Stimulated activated CD8-positive, alpha-beta memory T cell treated with anti-CD3 and anti-CD28 coated beads, Interleukin-12 subunit alpha, Interleukin-12 subunit beta, amount 100 ng/mL, for 4 hours (primary cell): Measurements from ENCODE around the gene HP.
A peak's percentile ranks its signal among the peaks of the same experiment; 100 is the strongest.
"Not testable (repeated sequence)": the region's sequence is repeated elsewhere in the genome, so short reads cannot be mapped to it uniquely, and the experiment has no call there.

Experiments used
- DNase-seq: peaks from one replicate; pipeline ENCODE4 v3.0.0-alpha.2; 2020; ENCODE audit warnings: low read depth

Gene HP, protein sequence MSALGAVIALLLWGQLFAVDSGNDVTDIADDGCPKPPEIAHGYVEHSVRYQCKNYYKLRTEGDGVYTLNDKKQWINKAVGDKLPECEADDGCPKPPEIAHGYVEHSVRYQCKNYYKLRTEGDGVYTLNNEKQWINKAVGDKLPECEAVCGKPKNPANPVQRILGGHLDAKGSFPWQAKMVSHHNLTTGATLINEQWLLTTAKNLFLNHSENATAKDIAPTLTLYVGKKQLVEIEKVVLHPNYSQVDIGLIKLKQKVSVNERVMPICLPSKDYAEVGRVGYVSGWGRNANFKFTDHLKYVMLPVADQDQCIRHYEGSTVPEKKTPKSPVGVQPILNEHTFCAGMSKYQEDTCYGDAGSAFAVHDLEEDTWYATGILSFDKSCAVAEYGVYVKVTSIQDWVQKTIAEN

DNA sequence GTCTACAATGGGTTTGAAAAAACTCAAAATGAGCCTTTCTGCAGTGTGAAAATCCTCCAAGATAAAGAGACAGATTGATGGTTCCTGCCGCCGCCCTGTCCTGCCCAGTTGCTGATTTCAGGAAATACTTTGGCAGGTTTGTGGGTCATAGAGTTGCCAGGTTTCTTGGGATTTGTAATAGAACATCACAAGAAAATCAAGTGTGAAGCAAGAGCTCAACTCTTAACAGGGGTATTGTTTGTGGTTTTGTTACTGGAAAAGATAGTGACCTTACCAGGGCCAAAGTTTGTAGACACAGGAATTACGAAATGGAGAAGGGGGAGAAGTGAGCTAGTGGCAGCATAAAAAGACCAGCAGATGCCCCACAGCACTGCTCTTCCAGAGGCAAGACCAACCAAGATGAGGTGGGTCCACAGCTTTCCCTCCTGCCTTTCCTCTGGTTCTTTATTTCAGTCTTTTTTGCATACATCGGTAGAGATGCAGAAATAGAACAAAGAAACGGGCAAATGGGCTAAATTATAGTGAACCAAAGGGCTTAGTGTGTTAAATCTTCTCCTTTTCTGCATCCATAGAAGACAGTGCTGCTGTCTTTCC, at the start of gene HP:
HP (plus strand) TSS at position 252 of the 594 bp plus-strand sequence; CDS start at position 400, 148 bp downstream.
- DNase-seq: not testable (repeated sequence)

DNA sequence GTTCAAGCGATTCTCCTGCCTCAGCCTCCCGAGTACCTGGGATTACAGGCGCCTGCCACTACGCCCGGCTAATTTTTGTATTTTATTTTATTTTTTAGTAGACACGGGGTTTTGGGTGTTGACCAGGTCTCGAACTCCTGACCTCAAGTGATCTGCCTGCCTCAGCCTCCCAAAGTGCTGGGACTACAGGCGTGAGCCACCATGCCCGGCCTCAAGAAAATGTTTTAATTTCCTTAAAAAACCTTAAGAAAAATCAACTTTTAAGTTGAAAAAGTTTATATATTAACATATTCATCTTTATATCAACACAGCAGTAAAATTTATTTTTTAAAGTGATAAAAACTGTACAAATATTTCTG, 46.3 kb upstream of the HP start:
- DNase-seq: not testable (repeated sequence)

DNA sequence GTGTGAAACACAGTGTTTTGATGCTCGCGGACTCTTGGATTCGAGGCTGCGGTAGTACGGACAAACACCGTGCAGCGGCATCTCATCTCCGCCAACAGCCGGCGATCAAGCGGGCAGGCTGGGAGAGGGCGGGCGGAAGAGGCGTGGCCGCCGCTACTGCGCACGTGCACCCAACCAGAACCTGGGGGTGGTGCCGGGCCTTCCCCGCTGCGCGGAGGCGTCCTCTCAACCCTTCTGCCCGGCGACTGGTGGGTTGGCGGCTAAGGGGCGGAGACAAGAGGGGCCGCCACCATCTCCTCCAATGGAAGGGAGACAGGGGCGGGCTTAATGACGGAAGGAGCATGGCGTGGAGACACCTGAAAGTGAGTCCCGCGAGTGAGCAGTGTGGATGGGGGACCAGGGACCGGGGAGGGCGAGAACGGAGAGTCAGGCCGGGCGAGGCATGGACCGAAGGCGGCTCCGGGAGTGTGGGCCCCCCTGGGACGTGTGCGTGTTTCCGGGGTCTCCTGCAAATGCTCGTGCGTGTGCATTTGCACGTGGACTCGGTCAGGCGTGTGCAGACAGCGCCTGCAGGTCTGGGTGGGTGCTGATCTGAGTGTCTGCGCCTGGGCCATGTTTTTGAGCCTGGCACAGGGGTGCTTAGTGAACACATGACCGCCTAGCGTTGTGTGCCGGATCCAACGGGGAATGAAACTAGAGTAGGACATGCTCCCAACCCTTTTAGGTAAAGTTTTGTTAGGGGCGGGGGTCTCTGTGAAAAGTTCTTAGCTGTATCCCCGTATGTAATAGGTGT, 45.7 kb upstream of the HP start, which contains the start of gene DHODH:
DHODH (plus strand) TSS at position 321 of the 793 bp plus-strand sequence; CDS start at position 342, 21 bp downstream.
- peak; percentile 96 for DNase-seq

DNA sequence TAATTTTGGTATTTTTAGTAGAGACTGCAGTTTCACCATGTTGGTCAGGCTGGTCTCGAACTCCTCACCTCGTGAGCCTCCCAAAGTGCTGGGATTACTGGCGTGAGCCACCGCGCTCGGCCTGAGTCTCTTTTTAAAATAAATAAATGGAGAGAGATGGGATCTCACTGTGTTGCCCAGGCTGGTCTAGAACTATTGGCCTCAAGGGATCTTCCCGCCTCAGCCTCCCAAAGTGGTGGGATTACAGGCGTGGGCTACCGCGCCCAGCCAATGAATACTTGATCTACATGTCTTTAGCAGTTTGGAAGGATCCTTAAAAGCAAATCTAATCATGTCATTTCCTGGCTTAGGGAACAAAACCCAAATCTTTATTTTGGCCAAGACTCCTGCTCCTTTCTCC, 44.5 kb upstream of the HP start:
- no peak for DNase-seq

DNA sequence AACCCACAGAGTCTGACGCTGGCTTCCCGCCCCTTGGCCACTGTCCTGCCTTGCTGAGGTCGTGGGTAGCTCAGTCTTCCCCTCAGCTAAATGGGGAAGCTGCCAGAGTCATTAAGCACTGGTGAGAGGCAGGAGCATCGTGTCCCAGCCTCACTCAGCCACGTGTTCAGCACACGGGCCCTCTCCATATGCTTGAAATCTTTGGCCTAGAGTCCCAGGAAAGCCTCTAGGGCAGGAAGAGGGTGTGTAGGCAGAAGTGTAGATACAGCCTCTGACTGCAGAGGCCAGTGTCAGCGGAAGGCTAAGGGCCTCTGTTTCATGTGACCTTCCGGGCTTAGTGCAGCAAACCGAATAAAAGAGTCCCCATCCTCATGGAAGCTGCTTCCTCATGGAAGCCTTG, 41.7 kb upstream of the HP start:
- DNase-seq: no peak

DNA sequence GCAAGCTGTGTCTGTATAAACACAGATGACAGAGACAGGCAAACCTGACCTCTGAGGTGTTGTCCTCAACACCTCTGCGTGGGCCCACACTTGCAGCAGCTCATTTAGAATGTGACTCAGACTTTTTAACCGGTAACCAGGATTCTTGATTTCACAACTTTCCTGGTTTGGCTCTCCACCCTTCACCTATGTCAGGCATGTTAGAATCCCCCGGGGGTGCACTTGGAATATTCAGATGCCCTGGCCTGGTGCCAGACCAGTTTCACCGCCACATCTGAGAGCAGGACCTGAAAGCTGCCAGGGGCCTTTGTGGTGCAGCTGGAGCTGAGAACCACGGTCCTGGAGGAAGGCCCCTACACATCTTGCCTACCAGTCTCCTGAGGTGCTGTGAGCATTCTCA, 40.9 kb upstream of the HP start:
- DNase-seq: no peak

DNA sequence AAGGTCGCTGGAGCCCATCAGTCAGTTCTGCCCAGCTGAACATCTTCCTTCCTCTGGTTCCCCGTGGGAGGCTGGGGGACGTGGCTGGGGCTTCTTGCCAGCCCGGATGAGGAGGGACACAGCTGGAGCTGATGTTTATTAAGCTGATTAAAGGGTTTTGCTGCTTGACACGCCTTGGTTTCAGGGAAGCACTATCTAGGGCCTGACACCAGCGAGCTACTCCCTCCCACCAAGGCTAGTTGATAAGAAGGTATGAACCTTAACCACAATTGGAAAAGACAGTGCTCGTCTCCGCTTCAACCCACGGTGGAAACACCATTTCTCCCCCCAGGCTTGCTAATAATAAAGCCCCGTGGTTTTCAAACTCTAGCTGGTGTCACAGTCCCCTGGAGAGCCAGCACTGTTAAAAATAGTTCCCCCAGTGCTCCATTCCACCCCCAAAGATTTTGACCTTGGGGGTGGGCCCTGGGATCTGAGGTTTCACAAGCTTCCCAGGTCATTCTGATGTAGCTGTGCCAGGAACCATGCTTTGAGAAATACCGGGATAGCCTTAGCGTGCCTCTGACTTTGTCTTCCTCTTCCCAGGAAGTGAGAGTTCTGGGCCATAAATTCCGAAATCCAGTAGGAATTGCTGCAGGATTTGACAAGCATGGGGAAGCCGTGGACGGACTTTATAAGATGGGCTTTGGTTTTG, 40.3 kb upstream of the HP start:
- DNase-seq: no peak

DNA sequence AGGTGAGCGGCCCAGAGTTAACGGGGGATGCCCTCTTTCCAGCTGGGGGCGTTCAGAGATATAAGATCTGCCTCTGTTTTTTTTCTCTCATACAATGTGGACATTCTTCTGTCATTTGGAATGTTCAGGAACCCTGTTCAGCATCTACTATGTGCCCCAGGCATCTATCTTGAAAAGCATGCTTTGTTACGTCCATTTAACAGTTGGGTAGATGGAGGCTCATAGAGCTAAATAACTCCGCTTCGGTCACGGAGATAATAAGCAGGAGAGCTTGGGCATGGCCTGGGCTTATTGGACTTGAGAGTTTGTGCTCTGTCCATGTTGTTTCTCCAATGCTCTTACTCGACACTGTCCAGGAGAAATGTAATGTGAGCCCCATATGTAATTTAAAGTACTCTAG, 39.6 kb upstream of the HP start:
- DNase-seq: no peak

DNA sequence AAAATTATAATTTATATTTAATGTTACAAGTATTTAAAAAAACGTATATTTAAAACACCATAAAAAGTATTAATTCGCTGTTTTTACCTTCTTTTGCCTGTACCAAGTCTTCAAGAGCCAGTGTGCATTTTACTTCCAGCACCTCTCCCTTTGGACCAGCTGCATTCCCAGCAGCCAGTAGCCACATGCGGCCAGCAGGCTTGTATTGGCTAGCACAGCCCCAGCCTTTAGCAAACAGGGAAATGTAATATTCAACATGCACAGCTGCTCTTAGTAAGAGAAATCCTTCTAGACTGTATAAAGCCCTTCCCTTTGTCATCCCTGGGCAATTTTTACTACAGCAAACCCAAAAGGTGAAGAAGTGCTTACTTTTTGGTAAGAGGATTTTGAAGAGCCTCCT, 39.2 kb upstream of the HP start:
- no peak for DNase-seq

DNA sequence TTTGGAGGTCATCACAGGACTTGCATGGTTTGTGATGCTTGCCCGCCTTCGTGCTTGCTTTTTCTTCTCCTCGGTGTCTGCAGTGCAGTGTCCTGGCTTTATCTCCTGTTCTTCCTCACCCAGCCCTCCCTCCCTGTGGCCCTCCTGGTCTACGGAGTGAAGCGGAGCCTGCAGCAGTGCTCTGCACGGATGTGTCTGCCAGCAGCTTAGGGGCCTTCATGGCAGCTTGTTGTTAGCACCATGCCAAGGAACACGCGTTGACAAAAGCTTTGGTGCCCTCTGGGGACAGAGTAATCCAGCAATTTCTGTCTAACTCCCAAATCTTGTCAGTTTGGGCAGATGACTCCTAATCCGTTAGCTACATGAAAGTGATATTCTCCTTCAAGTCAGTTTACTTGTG, 35.8 kb upstream of the HP start:
- no peak for DNase-seq

DNA sequence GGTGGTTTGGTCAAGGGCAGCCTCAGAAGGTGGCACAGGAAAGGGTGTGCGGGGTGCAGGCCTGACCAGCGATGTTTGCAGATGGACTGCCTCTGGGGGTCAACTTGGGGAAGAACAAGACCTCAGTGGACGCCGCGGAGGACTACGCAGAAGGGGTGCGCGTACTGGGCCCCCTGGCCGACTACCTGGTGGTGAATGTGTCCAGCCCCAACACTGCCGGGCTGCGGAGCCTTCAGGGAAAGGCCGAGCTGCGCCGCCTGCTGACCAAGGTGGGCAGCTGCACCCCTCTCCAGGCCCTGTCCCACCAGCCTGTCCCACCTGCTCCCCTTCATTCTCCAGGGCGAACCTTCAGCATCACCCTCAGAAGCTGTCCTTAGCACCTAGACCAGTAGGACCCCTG, 33.3 kb upstream of the HP start:
- no peak for DNase-seq

DNA sequence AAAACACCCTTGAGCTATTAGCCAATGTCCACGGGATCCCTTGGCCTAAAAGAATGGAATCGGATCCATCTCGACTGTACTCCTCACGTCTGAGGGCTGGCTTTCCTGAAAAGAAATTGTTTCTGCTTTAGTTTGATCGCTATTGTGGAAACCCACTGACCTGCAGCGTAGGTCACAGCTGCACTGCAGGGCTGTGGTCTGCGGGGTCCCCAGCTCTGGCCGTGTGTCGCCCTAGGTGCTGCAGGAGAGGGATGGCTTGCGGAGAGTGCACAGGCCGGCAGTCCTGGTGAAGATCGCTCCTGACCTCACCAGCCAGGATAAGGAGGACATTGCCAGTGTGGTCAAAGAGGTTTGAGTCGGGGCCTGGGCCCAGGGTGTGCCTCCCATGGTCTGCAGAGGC, 32.2 kb upstream of the HP start:
- DNase-seq: no peak

DNA sequence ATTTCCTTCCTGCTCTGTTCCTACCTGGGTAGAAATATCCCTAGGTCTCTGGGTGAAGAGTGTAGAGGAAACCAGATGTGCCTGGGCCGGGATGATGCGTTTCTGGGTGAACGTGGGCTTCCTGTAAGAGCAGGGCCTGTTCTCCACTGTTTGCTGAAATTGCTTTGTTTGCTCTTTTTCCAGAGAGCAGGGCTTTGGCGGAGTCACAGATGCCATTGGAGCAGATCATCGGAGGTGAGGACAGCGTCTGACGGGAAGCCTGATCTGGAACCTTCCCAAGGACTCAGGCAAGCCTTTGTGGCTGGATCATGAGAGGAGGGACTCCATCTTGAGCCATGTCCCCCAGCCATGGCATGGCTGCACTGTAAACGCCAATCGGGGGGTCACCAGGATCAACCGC, 30.3 kb upstream of the HP start:
- no peak for DNase-seq

DNA sequence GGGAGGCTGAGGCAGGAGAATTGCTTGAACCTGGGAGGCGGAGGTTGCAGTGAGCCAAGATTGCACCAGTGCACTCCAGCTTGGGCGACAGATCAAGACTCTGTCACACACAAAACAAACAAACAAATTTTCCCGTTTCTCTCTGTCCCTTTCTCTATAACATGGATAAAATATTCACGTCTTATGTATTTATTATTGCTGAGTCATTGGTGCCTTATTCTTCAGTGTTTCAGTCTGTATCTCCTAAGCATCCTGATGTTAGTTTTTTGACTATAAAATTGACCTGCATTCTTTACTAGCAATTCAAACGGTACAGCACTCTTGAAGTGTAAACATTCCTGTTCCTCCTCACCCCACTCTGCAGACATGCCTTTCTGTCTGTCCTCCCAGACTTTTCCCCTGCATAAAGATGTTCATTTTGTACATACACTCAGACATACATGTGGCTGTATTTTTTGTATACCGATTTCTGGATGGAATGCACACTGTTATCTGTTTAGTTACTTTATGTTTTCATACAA, 29.4 kb upstream of the HP start:
- no peak for DNase-seq

DNA sequence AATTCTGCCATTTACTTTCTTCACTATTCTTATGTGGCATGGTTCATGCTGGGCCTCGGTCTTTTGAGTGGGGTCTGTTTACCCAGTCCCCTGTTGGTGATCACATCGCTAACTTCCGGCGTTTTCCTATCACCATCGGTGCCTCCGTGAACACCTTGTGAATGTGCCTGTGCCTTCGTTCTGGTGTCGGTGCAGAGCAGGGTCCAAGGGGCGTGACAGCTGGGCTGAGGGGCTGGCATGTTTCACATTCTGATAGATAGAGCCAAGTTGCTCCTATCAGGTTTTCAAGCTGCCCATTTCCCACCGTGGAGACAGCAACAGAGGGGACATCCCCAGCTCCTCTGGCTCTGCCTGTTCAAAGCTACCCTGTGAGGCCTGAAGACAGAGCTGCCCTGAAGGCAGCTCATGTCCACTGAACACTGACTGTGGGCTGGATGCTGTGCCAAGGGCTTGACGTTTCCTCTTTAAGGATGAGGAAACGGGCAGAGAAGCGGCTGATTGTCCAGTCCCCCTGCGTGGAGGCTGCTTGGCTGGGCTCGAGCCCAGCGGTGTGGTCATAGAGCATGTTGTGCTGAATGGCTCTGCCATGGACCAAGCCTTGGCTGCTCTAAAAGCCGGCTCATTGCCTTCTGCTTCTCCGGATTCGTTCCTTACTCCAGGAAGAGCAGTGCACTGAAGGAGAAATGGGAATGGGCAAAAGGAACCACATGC, 28.7 kb upstream of the HP start:
- DNase-seq: no peak

DNA sequence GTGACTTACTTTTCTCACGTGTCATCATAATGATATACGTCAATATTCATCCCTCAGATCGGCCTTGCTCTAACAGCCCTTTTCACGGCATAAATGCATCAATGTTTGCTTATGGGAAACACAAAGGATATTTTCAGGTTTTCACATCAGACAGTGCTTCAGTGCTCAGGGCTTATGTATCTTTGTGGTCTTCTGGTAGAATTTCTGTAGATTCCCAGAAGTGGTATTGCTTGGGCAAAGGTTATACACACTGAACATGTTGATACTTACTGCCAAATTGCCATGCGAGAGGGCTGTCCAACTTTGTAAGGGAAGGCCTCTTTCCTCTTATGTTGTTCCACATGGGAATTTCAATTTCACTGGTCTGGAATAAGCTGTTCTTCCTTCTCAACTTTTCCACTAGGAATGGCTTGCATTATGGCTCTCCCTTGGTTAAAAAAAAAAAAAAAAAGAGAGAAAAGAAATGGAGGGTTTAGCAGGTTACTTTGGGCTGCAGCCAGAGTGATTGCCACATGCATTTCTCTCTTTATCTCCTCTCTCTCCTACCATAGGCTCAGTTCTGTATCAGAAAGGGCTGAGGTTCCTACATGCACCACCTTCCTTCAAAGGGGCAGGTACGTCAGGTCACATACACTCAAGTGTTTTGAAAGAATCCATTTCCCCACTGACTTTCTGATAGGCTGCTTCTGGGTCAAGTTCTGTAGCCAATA, 26.5 kb upstream of the HP start:
- no peak for DNase-seq

DNA sequence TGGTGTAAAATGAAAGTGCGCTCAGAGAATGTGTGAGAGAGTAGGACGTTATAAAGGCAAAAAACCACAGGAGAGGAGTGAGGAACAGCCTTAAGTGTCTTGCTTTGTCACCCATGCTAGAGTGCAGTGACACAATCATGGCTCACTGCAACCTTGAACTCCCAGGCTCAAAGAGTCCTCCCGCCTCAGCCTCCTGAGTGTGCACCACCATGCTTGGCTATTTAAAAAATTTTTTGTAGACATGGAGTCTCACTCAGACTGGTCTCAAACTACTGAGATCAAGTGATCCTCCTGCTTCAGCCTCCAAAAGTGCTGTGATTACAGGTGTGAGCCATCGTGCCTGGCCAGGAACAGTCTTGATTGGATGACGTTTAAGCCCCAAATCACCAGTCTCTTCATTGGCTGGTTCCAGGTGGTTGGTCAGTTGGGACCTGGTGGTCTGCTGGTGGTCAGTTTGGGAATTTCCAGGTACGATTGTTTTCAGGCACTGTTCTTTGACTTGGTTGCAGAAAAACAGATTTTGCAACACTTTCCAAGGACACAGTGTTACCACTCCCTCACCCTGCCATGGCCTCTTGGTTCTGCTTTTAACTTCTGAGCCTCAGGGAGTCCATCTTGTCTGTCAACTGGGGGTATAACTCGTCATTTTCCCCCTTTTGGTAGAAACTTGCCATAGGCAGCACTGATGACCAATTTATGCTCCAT, 24.6 kb upstream of the HP start:
- DNase-seq: no peak

DNA sequence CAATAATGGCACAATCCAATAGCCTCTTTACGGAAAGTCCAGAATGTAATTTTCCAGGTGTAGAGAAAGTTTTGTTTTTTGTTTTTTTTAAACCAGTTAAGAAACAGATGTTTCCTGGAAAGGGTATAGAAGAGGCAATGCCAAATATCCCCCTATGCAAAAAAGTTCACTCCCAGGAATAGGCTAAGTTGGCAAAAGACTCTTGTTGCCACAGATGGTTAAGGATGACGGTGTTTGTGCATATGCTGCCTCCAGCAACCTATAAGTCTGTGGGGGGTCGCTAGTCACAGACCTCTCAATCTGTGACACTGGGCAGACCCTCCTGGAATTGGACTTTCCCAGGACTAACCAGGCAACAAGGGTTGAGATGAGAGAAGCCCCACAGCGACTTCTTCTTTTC, 20.9 kb upstream of the HP start:
- no peak for DNase-seq

DNA sequence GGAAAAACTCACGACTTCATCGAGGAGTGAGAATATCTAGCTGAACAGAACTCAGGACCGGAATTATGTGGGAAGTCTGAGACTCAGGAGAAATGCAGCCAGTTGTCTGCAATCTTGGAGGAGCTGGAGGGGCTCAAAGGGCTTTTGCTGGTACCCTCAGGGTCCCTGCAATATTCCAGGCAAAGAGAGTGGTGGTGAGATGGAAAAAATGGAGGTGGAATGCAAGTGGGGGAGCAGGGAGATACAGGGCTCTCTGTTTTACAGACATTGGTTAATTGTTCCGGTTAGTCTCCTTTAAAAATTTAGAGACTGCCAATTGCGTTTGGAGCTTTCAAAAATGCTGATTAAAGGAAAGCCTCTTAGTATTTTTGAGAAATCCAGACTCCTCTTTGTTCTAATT, 18.2 kb upstream of the HP start:
- no peak for DNase-seq

DNA sequence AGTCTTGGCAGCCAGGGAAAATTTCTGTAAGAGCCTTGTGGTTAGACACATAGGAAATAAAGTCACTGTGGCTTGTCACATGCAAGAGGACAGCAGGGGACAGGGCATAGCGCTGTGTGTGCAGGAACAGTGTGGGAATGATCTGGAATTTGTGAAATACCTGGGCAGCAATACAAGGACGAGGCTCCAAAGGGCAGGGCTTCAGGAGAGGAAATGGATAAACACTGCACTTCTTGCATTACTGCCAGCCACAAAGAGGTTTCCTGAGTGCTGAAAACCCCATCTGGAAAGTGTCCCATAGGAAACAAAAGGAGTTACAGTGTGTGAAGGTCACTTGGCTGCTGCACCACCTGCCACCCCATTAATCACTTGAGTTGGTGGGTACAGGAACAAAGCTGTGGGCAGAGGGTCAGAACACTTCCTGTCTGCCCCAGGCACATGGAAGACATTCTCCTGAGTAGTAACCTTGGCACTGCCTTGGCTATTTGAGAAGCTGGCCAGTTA, 12.1 kb upstream of the HP start:
- no peak for DNase-seq
